LHCN-M2 (cell line): ENCODE measurements around the gene ASCC2. TPM values are rescaled to one million over a fixed set of nuclear protein-coding genes. Genes with fewer than 3 reads are reported as not detected.
"Not testable (repeated sequence)": the region's sequence is repeated elsewhere in the genome, so short reads cannot be mapped to it uniquely, and the experiment has no call there.

Source experiments
- DNase-seq: peaks from one replicate; pipeline ENCODE4 v3.0.0-alpha.2; 2012; ENCODE audit warnings: low read depth
- total RNA-seq: library from RNA; depleted of rRNA; stranded (reverse); fragments of >200 nt; gene quantifications from 2 replicates; pipeline ENCODE4 v1.2.3, GENCODE V29; 2014

ASCC2 gene
- total RNA-seq, 1 experiment from 2014 or later: 36.9 TPM

- no peak for DNase-seq
These were observed 17.6 kb upstream of the ASCC2 start for GRCh38 chr22:29855611-29856181.

GRCh38 chr22:29854432-29854831 lies 16.4 kb upstream of the ASCC2 start:
- no peak for DNase-seq

GRCh38 chr22:29848111-29848510 lies 10.0 kb upstream of the ASCC2 start:
- DNase-seq: no peak

- DNase-seq: no peak
These were observed 8.2 kb upstream of the ASCC2 start for GRCh38 chr22:29846290-29846689.

GRCh38 chr22:29842740-29843139 lies 4.7 kb upstream of the ASCC2 start:
- peak; percentile 97 for DNase-seq

- no peak for DNase-seq
These were observed 4.1 kb upstream of the ASCC2 start for GRCh38 chr22:29842172-29842571.

- DNase-seq: no peak
These were observed 2.4 kb upstream of the ASCC2 start for GRCh38 chr22:29840498-29840897.

GRCh38 chr22:29839039-29839438 lies 965 bp upstream of the ASCC2 start:
- no peak for DNase-seq

- no peak for DNase-seq
These were observed 504 bp upstream of the ASCC2 start for GRCh38 chr22:29838599-29838956.

- DNase-seq: not testable (repeated sequence)
These were observed 1.2 kb downstream of the ASCC2 start for GRCh38 chr22:29836791-29837370.

- no peak for DNase-seq
These were observed 4.0 kb downstream of the ASCC2 start for GRCh38 chr22:29834046-29834445.

- DNase-seq: no peak
These were observed 4.6 kb downstream of the ASCC2 start for GRCh38 chr22:29833392-29833965.

GRCh38 chr22:29831958-29832357 lies 6.1 kb downstream of the ASCC2 start:
- DNase-seq: no peak

GRCh38 chr22:29831186-29831921 lies 6.7 kb downstream of the ASCC2 start:
- DNase-seq: no peak

- DNase-seq: peak; percentile 27
These were observed 7.5 kb downstream of the ASCC2 start for GRCh38 chr22:29830585-29830984.

- DNase-seq: peak; percentile 40
These were observed 10.3 kb downstream of the ASCC2 start for GRCh38 chr22:29827726-29828125.

- no peak for DNase-seq
These were observed 11.0 kb downstream of the ASCC2 start for GRCh38 chr22:29827091-29827490.

- DNase-seq: no peak
These were observed 12.5 kb downstream of the ASCC2 start for GRCh38 chr22:29825578-29825977.

GRCh38 chr22:29824677-29825076 lies 13.4 kb downstream of the ASCC2 start:
- no peak for DNase-seq

- peak; percentile 91 for DNase-seq
These were observed 16.6 kb downstream of the ASCC2 start for GRCh38 chr22:29821291-29822016.

- DNase-seq: no peak
These were observed 17.1 kb downstream of the ASCC2 start for GRCh38 chr22:29820961-29821290.

GRCh38 chr22:29819501-29819900 lies 18.6 kb downstream of the ASCC2 start:
- DNase-seq: no peak
